Activated naive CD8-positive, alpha-beta T cell treated with anti-CD3 and anti-CD28 coated beads for 36 hours (primary cell): ENCODE results near the gene PHIP. TPM values are rescaled to one million over a fixed set of nuclear protein-coding genes. Genes with fewer than 3 reads are reported as not detected.
"Not testable (repeated sequence)": the region's sequence is repeated elsewhere in the genome, so short reads cannot be mapped to it uniquely, and the experiment has no call there.

ENCODE experiments used
- DNase-seq: peaks from one replicate; pipeline ENCODE4 v3.0.0; 2021
- H3K27ac Mint-ChIP-seq: one replicate; pipeline ENCODE4 v1.8.0; 2022; ENCODE audit warnings: mild to moderate bottlenecking, moderate library complexity, mixed read lengths
- H3K27me3 Mint-ChIP-seq: one replicate; pipeline ENCODE4 v1.8.0; 2022; ENCODE audit warnings: mild to moderate bottlenecking, mixed read lengths
- H3K36me3 Mint-ChIP-seq: one replicate; pipeline ENCODE4 v1.8.0; 2021; ENCODE audit warnings: mild to moderate bottlenecking, mixed read lengths
- H3K4me1 Mint-ChIP-seq: one replicate; pipeline ENCODE4 v1.8.0; 2021; ENCODE audit warnings: mixed read lengths
- H3K4me3 Mint-ChIP-seq: one replicate; pipeline ENCODE4 v1.8.0; 2022; ENCODE audit warnings: mild to moderate bottlenecking, moderate library complexity, mixed read lengths
- H3K9me3 Mint-ChIP-seq: one replicate; pipeline ENCODE4 v1.8.0; 2022; ENCODE audit warnings: mixed read lengths
- total RNA-seq, 2 experiments: library from RNA; stranded (reverse); gene quantifications; one replicate each; pipeline ENCODE4 v1.2.3, GENCODE V29; 2021

The PHIP gene
- total RNA-seq, 2 experiments from 2014 or later = 20.9 to 21.6 TPM

- Mint-ChIP-seq H3K9me3 (peaks cover 22% of the 10 kb centered on the region), H3K4me1 (no peaks in the 10 kb centered on the region), H3K36me3 (peaks cover 72% of the 10 kb centered on the region), H3K4me3 (no peak overlapping the region), H3K27me3 (no peaks in the 10 kb centered on the region), H3K27ac (no peak overlapping the region)
- no peak for DNase-seq
Observed at GRCh38 chr6:78952362-78952761, 125.7 kb downstream of the PHIP start.

GRCh38 chr6:78948785-78949184 lies 129.3 kb downstream of the PHIP start:
- DNase-seq = no peak
- Mint-ChIP-seq H3K9me3 (peaks cover 22% of the 10 kb centered on the region), H3K4me3 (no peak overlapping the region), H3K36me3 (peaks cover 62% of the 10 kb centered on the region), H3K27ac (no peak overlapping the region), H3K27me3 (no peaks in the 10 kb centered on the region), H3K4me1 (no peaks in the 10 kb centered on the region)

- Mint-ChIP-seq H3K27ac (no peak overlapping the region), H3K4me1 (no peaks in the 10 kb centered on the region), H3K4me3 (no peak overlapping the region), H3K9me3 (peaks cover 22% of the 10 kb centered on the region), H3K27me3 (no peaks in the 10 kb centered on the region), H3K36me3 (peaks cover 57% of the 10 kb centered on the region)
- no peak for DNase-seq
Observed at GRCh38 chr6:78947962-78948361, 130.1 kb downstream of the PHIP start.

- Mint-ChIP-seq H3K27ac (no peak overlapping the region), H3K4me1 (no peaks in the 10 kb centered on the region), H3K9me3 (peaks cover 18% of the 10 kb centered on the region), H3K36me3 (peaks cover 54% of the 10 kb centered on the region), H3K4me3 (no peak overlapping the region), H3K27me3 (no peaks in the 10 kb centered on the region)
- DNase-seq = no peak
Observed at GRCh38 chr6:78947529-78947928, 130.5 kb downstream of the PHIP start.

GRCh38 chr6:78942446-78942845 lies 135.6 kb downstream of the PHIP start:
- H3K27ac Mint-ChIP-seq = no peak overlapping the region
- no peaks in the 10 kb centered on the region for H3K9me3 Mint-ChIP-seq
- H3K27me3 Mint-ChIP-seq = no peaks in the 10 kb centered on the region
- H3K36me3 Mint-ChIP-seq = peaks cover 42% of the 10 kb centered on the region
- H3K4me3 Mint-ChIP-seq = no peak overlapping the region
- DNase-seq = no peak
- no peaks in the 10 kb centered on the region for H3K4me1 Mint-ChIP-seq

GRCh38 chr6:78936515-78936914 lies 141.5 kb downstream of the PHIP start:
- Mint-ChIP-seq H3K27me3 (no peaks in the 10 kb centered on the region), H3K4me1 (no peaks in the 10 kb centered on the region), H3K9me3 (peaks cover 17% of the 10 kb centered on the region), H3K4me3 (no peak overlapping the region), H3K27ac (no peak overlapping the region), H3K36me3 (peaks cover 38% of the 10 kb centered on the region)
- DNase-seq = no peak

GRCh38 chr6:78935553-78935952 lies 142.5 kb downstream of the PHIP start:
- H3K9me3 Mint-ChIP-seq = peaks cover 17% of the 10 kb centered on the region
- H3K4me3 Mint-ChIP-seq = no peak overlapping the region
- peaks cover 32% of the 10 kb centered on the region for H3K36me3 Mint-ChIP-seq
- H3K4me1 Mint-ChIP-seq = no peaks in the 10 kb centered on the region
- no peaks in the 10 kb centered on the region for H3K27me3 Mint-ChIP-seq
- no peak overlapping the region for H3K27ac Mint-ChIP-seq
- DNase-seq = no peak

- Mint-ChIP-seq H3K9me3 (peaks cover 50% of the 10 kb centered on the region), H3K27me3 (no peaks in the 10 kb centered on the region), H3K27ac (no peak overlapping the region), H3K4me3 (no peak overlapping the region), H3K4me1 (no peaks in the 10 kb centered on the region), H3K36me3 (no peaks in the 10 kb centered on the region)
- no peak for DNase-seq
Observed at GRCh38 chr6:78925317-78925716, 152.7 kb downstream of the PHIP start.

- H3K4me1 Mint-ChIP-seq, DNase-seq, H3K27ac Mint-ChIP-seq, H3K27me3 Mint-ChIP-seq, H3K4me3 Mint-ChIP-seq: not testable (repeated sequence)
- H3K9me3 Mint-ChIP-seq = peaks cover 60% of the 10 kb centered on the region
- peaks cover 11% of the 10 kb centered on the region for H3K36me3 Mint-ChIP-seq
Observed at GRCh38 chr6:78921168-78921567, 156.9 kb downstream of the PHIP start.

- Mint-ChIP-seq H3K4me1 (no peaks in the 10 kb centered on the region), H3K36me3 (peaks cover 12% of the 10 kb centered on the region), H3K4me3 (no peak overlapping the region), H3K9me3 (peaks cover 50% of the 10 kb centered on the region), H3K27me3 (peaks cover 2% of the 10 kb centered on the region), H3K27ac (no peak overlapping the region)
- no peak for DNase-seq
Observed at GRCh38 chr6:78917788-78918187, 160.3 kb downstream of the PHIP start.

GRCh38 chr6:78916411-78916810 lies 161.6 kb downstream of the PHIP start:
- peaks cover 12% of the 10 kb centered on the region for H3K36me3 Mint-ChIP-seq
- no peak for DNase-seq
- H3K4me3 Mint-ChIP-seq = no peak overlapping the region
- H3K27me3 Mint-ChIP-seq = peaks cover 13% of the 10 kb centered on the region
- no peaks in the 10 kb centered on the region for H3K4me1 Mint-ChIP-seq
- peaks cover 40% of the 10 kb centered on the region for H3K9me3 Mint-ChIP-seq
- no peak overlapping the region for H3K27ac Mint-ChIP-seq

GRCh38 chr6:78911218-78911940 lies 166.7 kb downstream of the PHIP start:
- peaks cover 33% of the 10 kb centered on the region for H3K27me3 Mint-ChIP-seq
- H3K9me3 Mint-ChIP-seq = peaks cover 9% of the 10 kb centered on the region
- peak overlapping the region; percentile 40 for H3K4me3 Mint-ChIP-seq
- peaks cover 20% of the 10 kb centered on the region for H3K36me3 Mint-ChIP-seq
- H3K4me1 Mint-ChIP-seq = peaks cover 4% of the 10 kb centered on the region
- DNase-seq = no peak
- H3K27ac Mint-ChIP-seq = no peak overlapping the region

GRCh38 chr6:78910591-78911171 lies 167.4 kb downstream of the PHIP start:
- peak; percentile 47 for DNase-seq
- Mint-ChIP-seq H3K4me3 (peak overlapping the region; percentile 40), H3K27ac (no peak overlapping the region), H3K36me3 (peaks cover 18% of the 10 kb centered on the region), H3K9me3 (peaks cover 2% of the 10 kb centered on the region), H3K27me3 (peaks cover 33% of the 10 kb centered on the region), H3K4me1 (peaks cover 4% of the 10 kb centered on the region)

- Mint-ChIP-seq H3K27me3 (peaks cover 33% of the 10 kb centered on the region), H3K9me3 (no peaks in the 10 kb centered on the region), H3K27ac (no peak overlapping the region), H3K4me3 (peak overlapping the region; percentile 44), H3K36me3 (peaks cover 18% of the 10 kb centered on the region), H3K4me1 (peaks cover 4% of the 10 kb centered on the region)
- DNase-seq = no peak
Observed at GRCh38 chr6:78910010-78910409, 168.0 kb downstream of the PHIP start.

GRCh38 chr6:78909391-78909790 lies 168.7 kb downstream of the PHIP start:
- Mint-ChIP-seq H3K36me3 (peaks cover 18% of the 10 kb centered on the region), H3K4me1 (peaks cover 4% of the 10 kb centered on the region), H3K27me3 (peaks cover 33% of the 10 kb centered on the region), H3K27ac (no peak overlapping the region), H3K9me3 (no peaks in the 10 kb centered on the region), H3K4me3 (no peak overlapping the region)
- no peak for DNase-seq

GRCh38 chr6:78908621-78909020 lies 169.4 kb downstream of the PHIP start:
- H3K4me1 Mint-ChIP-seq = peaks cover 4% of the 10 kb centered on the region
- H3K27ac Mint-ChIP-seq = no peak overlapping the region
- peaks cover 18% of the 10 kb centered on the region for H3K36me3 Mint-ChIP-seq
- DNase-seq = no peak
- H3K9me3 Mint-ChIP-seq = no peaks in the 10 kb centered on the region
- no peak overlapping the region for H3K4me3 Mint-ChIP-seq
- H3K27me3 Mint-ChIP-seq = peaks cover 33% of the 10 kb centered on the region
